ENCODE results near the gene CARD9.

The CARD9 gene

GRCh38 chr9:136359774-136360718 lies 13.4 kb downstream of the CARD9 start:
- no peaks in the 10 kb centered on the region for H4K20me1 ChIP-seq (ENCODE audit: insufficient read depth, low read length)
- no peak overlapping the region for H3K4me3 ChIP-seq (ENCODE audit: low read depth, low read length, poor library complexity, severe bottlenecking)
- H3K9me3 ChIP-seq (ENCODE audit: low read length): no peaks in the 10 kb centered on the region
- TF ChIP-seq EZH2 (IDR thresholded peaks at IDR 0.05; ENCODE audit: borderline replicate concordance, low read length): no peak
- TF ChIP-seq, protein P1, sequence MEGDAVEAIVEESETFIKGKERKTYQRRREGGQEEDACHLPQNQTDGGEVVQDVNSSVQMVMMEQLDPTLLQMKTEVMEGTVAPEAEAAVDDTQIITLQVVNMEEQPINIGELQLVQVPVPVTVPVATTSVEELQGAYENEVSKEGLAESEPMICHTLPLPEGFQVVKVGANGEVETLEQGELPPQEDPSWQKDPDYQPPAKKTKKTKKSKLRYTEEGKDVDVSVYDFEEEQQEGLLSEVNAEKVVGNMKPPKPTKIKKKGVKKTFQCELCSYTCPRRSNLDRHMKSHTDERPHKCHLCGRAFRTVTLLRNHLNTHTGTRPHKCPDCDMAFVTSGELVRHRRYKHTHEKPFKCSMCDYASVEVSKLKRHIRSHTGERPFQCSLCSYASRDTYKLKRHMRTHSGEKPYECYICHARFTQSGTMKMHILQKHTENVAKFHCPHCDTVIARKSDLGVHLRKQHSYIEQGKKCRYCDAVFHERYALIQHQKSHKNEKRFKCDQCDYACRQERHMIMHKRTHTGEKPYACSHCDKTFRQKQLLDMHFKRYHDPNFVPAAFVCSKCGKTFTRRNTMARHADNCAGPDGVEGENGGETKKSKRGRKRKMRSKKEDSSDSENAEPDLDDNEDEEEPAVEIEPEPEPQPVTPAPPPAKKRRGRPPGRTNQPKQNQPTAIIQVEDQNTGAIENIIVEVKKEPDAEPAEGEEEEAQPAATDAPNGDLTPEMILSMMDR (IDR thresholded peaks at IDR 0.05; ENCODE audit: low read length): no peak
- no peak overlapping the region for H3K27ac ChIP-seq (ENCODE audit: low read depth, low read length, poor library complexity, severe bottlenecking)
- H3F3A ChIP-seq (ENCODE audit: insufficient read depth, low read length): no peaks in the 10 kb centered on the region
- no peak overlapping the region for H2AFZ ChIP-seq (ENCODE audit: low read length)
- no peak overlapping the region for H3K9ac ChIP-seq (ENCODE audit: low read length)
- H3K79me2 ChIP-seq (ENCODE audit: insufficient read depth, low read length): no peaks in the 10 kb centered on the region
- H3K27me3 ChIP-seq (ENCODE audit: insufficient read depth, low read length): peaks cover 8% of the 10 kb centered on the region; the same call in 1 of the 2 replicates
- H3K9me2 ChIP-seq (ENCODE audit: low read depth, low read length): no peaks in the 10 kb centered on the region
- H3K36me3 ChIP-seq (ENCODE audit: insufficient read depth, low read length): no peaks in the 10 kb centered on the region; the same call in 1 of the 2 replicates
- no peak overlapping the region for H3K4me2 ChIP-seq (ENCODE audit: low read length)
- peaks cover 11% of the 10 kb centered on the region for H3K4me1 ChIP-seq (ENCODE audit: insufficient read depth, low read length, severe bottlenecking)

- no peak overlapping the region for H3K4me3 ChIP-seq (ENCODE audit: low read depth, low read length, poor library complexity, severe bottlenecking)
Measured at GRCh38 chr9:136358888-136359287, 14.6 kb downstream of the CARD9 start.

GRCh38 chr9:136358016-136358415 lies 15.5 kb downstream of the CARD9 start:
- Histone ChIP-seq H3K9ac (ENCODE audit: low read length) (no peak overlapping the region), H4K20me1 (ENCODE audit: insufficient read depth, low read length) (no peaks in the 10 kb centered on the region), H3K27me3 (ENCODE audit: insufficient read depth, low read length) (peaks cover 14% of the 10 kb centered on the region; the same call in 1 of the 2 replicates), H3K9me2 (ENCODE audit: low read depth, low read length) (no peaks in the 10 kb centered on the region), H3K36me3 (ENCODE audit: insufficient read depth, low read length) (no peaks in the 10 kb centered on the region), H3K79me2 (ENCODE audit: insufficient read depth, low read length) (no peaks in the 10 kb centered on the region), H3K27ac (ENCODE audit: low read depth, low read length, poor library complexity, severe bottlenecking) (no peak overlapping the region), H3K4me1 (ENCODE audit: insufficient read depth, low read length, severe bottlenecking) (peaks cover 6% of the 10 kb centered on the region), H2AFZ (ENCODE audit: low read length) (no peak overlapping the region), H3K4me3 (ENCODE audit: low read depth, low read length, poor library complexity, severe bottlenecking) (no peak overlapping the region), H3K4me2 (ENCODE audit: low read length) (no peak overlapping the region), H3F3A (ENCODE audit: insufficient read depth, low read length) (no peaks in the 10 kb centered on the region), H3K9me3 (ENCODE audit: low read length) (no peaks in the 10 kb centered on the region)
- no peak for TF ChIP-seq EZH2 (IDR thresholded peaks at IDR 0.05; ENCODE audit: borderline replicate concordance, low read length)
- TF ChIP-seq, protein P1 (IDR thresholded peaks at IDR 0.05; ENCODE audit: low read length): no peak

More at GRCh38 chr9:136358888-136359287, 14.6 kb downstream of the CARD9 start:
- peaks cover 8% of the 10 kb centered on the region; the same call in 1 of the 2 replicates for H3K27me3 ChIP-seq (ENCODE audit: insufficient read depth, low read length)
- no peak overlapping the region for H2AFZ ChIP-seq (ENCODE audit: low read length)
- no peak overlapping the region for H3K27ac ChIP-seq (ENCODE audit: low read depth, low read length, poor library complexity, severe bottlenecking)
- H3K9me3 ChIP-seq (ENCODE audit: low read length): no peaks in the 10 kb centered on the region
- TF ChIP-seq EZH2 (IDR thresholded peaks at IDR 0.05; ENCODE audit: borderline replicate concordance, low read length): no peak
- TF ChIP-seq, protein P1 (IDR thresholded peaks at IDR 0.05; ENCODE audit: low read length): no peak
- H3F3A ChIP-seq (ENCODE audit: insufficient read depth, low read length): no peaks in the 10 kb centered on the region
- H3K9ac ChIP-seq (ENCODE audit: low read length): no peak overlapping the region
- no peaks in the 10 kb centered on the region for H3K79me2 ChIP-seq (ENCODE audit: insufficient read depth, low read length)
- H3K4me2 ChIP-seq (ENCODE audit: low read length): no peak overlapping the region
- peaks cover 8% of the 10 kb centered on the region for H3K4me1 ChIP-seq (ENCODE audit: insufficient read depth, low read length, severe bottlenecking)
- H4K20me1 ChIP-seq (ENCODE audit: insufficient read depth, low read length): no peaks in the 10 kb centered on the region
- H3K36me3 ChIP-seq (ENCODE audit: insufficient read depth, low read length): no peaks in the 10 kb centered on the region
- no peaks in the 10 kb centered on the region for H3K9me2 ChIP-seq (ENCODE audit: low read depth, low read length)

All from OCI-LY1 (cell line).